ENCODE data around the gene ZC2HC1B. TPM values are rescaled to one million over a fixed set of nuclear protein-coding genes. Genes with fewer than 3 reads are reported as not detected.
"Not testable (repeated sequence)": the region's sequence is repeated elsewhere in the genome, so short reads cannot be mapped to it uniquely, and the experiment has no call there.

Gene ZC2HC1B, protein sequence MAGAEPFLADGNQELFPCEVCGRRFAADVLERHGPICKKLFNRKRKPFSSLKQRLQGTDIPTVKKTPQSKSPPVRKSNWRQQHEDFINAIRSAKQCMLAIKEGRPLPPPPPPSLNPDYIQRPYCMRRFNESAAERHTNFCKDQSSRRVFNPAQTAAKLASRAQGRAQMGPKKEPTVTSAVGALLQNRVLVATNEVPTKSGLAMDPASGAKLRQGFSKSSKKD
- not detected in 2 replicates for total RNA-seq (2014; rRNA removed; shearing (Covaris generic))
- not detected in 2 replicates for polyA plus RNA-seq (2015; cell fraction: cytosol; rRNA removed)
- not detected in 2 replicates for polyA plus RNA-seq (2015; cell fraction: nucleus; rRNA removed)

- no peak for DNase-seq (ENCODE audit: low read depth)
These were observed at the start of gene ZC2HC1B for GRCh38 chr6:143864234-143864633. TSS of gene ZC2HC1B (plus strand) at chr6:143864474. CDS start at chr6:143864540, 66 bp downstream.

- DNase-seq (ENCODE audit: low read depth): no peak
These were observed 46.7 kb upstream of the ZC2HC1B start for GRCh38 chr6:143817621-143818020.

DNA sequence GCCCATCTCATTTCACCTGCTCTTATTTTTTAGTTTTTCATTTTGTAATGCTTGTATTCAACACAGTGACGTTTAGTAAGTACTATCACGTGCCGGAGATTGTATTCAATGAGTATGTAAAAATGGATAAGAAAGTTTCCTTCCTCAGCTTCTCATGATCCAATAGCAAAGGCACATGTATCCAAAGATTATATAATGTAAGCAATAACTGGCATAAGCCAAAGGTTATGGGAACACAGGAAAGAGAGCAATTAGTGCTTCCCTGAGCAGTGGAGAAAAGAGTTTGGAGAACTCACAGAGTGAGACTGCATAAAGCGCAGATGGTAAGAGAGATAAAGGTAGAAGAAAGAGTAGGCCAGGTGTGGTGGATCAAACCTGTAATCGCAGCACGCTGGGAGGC lies 42.9 kb upstream of the ZC2HC1B start:
- no peak for DNase-seq (ENCODE audit: low read depth)

- peak; percentile 24 for DNase-seq (ENCODE audit: low read depth)
These were observed 41.7 kb upstream of the ZC2HC1B start for GRCh38 chr6:143822584-143823024.

- peak; percentile 60 for DNase-seq (ENCODE audit: low read depth)
These were observed 40.7 kb upstream of the ZC2HC1B start for GRCh38 chr6:143823548-143823947.

DNA sequence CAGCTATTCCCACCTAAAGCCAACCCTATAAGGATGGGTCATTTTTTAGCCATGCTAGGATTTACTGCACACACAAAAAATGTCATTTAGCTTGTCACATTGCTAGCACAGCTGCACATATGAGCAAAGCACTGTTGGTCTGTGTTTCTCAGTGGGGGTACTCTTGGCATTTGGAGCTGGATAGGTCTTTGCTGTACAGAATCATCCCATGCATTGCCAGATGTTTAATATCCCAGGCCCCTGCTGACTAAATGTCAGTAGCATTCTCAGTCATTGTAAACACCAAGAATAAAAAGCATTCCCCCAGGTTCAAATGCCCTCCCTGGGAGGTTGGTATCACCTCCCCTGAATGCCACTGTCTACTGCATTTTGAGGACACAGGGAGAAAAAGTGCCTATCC lies 35.7 kb upstream of the ZC2HC1B start:
- DNase-seq (ENCODE audit: low read depth): no peak

- no peak for DNase-seq (ENCODE audit: low read depth)
These were observed 28.1 kb upstream of the ZC2HC1B start for GRCh38 chr6:143836150-143836549.

- no peak for DNase-seq (ENCODE audit: low read depth)
These were observed 25.9 kb upstream of the ZC2HC1B start for GRCh38 chr6:143838395-143838794.

DNA sequence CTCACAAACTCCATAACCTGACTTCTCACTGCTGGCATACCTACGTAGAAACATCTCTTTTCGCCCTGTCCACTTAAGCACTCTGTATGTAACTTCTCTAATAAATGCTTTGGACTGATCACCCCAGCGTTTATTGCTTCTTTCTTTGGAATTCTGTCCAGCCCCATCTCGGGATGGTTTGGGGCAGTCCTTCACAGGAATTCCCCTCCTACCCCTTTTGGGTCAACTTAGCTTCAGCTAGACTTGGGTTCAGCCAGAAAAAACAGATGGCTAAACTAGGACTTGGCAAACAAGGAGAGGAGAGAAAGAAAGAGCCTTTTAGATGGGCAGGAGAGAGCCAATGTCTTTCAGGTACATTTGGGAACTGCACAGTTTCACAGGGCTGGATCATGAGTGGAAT lies 25.1 kb upstream of the ZC2HC1B start:
- no peak for DNase-seq (ENCODE audit: low read depth)

DNA sequence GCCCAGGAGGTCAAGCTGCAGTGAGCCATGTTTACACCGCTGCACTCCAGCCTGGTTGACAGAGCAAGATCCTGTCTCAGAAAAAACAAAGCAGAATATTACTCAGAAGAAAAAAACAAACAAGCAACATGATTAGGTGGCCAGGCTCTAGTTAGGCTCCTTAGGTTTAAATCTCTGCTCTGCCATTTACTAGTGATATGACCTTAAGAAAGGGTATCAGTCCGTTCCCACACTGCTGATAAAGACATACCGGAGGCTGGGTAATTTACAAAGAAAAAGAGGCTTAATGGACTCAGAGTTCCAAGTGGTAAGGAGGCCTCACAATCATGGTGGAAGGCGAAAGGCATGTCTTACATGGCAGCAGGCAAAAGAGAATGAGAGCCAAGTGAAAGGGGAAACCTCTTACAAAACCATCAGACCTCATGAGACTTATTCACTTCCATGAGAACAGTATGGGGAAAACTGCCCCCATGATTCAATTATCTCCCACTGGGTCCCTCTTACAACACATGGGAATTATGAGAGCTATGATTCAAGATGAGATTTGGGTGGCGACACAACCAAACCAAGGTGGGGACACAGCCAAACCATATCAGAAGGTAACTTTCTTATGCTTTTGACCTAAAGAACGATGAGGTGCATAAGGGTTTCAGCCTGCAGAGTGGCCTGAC lies 23.5 kb upstream of the ZC2HC1B start:
- no peak for DNase-seq (ENCODE audit: low read depth)

GRCh38 chr6:143842461-143842901 lies 21.8 kb upstream of the ZC2HC1B start:
- no peak for DNase-seq (ENCODE audit: low read depth)

DNA sequence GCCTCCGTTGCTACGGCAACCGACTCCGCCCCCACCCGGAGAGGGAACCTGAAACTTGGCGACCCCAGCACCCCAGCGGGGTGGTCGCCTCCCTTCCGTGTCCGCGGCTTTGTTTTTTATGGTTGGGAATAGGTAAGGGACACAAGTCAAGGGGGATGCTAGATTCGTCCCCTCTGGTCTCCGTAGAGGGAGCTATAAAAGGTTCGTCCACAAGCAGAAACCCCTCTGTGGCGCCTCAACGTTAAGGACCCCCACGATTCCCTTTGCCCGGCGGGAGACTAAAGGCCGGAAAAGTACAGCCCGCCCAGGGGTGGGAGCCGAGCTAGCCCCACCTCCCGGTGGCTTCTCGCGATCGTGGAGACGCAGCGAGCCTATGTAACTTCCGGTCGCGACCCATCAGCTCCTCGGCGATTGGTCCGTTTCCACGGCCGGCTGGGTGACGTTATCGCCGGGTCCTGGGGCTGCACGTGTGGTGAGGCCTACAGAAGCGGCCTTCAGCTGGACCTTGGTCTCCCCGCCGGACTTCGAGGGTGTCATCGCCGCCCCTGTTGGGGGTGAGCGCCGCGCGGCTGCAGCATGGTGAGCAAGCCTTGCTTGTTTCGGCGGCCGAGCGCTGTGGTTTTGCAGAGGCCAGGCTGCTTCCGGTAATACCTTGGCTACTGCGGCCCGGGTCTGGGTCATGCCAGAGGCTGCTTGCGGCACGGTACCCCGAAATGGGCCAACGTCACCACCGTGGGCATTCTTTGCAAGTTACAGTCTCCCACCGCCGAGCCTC lies 21.2 kb upstream of the ZC2HC1B start, which contains the start of gene LTV1:
LTV1 (plus strand) TSS at position 437 of the 775 bp plus-strand sequence; CDS start at position 577, 140 bp downstream.
- DNase-seq (ENCODE audit: low read depth): peak; percentile 95

DNA sequence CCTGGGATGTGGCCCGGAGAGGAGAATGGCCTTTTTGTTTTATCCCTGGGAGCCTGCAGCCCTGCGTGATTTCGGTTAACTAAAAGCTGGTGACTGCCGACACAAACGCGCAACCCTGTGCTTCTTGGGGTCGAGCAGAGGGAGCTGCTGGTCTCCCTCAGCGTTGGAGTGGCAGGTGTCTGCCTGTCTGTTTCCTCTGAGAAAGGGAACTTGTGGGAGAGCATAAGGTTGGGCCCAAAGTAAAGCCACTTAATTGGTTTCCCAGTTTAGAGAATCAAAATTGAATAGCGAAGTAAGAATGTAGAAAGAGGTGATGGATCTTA lies 20.6 kb upstream of the ZC2HC1B start:
- no peak for DNase-seq (ENCODE audit: low read depth)

DNA sequence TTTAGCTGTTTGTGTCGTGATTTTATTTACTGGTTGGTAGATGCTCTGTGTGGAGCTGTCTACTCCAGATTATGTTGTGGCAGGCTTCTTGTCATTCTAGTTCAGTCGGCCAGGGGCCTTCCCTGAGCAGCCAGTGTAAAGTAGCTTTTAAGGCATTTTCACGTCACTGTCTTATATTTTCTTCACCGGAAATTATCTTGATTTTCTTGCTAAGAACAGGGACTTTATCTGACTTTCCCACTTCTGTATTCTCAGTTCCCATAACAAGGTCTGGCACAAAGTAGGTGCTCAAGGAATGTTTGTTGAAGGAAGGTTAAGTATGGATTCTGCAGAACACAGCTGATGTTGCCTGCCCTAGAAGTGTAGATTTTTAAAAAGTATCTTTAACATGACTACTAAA lies 20.3 kb upstream of the ZC2HC1B start:
- peak; percentile 12 for DNase-seq (ENCODE audit: low read depth)

DNA sequence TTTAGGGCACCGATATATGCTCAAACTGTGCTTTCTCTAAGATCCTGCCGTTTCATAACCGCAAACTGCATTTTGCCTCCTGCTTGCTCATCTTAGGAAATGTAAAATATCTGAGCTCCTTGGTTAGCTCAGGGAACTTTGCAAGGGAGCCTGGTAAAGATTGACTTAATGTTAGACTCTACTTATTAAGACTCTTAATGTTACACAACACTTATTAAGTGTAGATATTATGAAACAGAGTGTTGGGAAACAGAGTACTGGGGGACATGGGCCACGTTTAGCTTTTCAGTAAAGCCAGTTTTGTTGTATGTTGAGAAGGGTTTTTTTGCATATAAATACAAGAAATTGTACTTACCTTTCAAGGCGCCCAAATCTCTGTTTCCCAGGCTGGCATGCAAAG lies 19.2 kb upstream of the ZC2HC1B start:
- DNase-seq (ENCODE audit: low read depth): no peak

DNA sequence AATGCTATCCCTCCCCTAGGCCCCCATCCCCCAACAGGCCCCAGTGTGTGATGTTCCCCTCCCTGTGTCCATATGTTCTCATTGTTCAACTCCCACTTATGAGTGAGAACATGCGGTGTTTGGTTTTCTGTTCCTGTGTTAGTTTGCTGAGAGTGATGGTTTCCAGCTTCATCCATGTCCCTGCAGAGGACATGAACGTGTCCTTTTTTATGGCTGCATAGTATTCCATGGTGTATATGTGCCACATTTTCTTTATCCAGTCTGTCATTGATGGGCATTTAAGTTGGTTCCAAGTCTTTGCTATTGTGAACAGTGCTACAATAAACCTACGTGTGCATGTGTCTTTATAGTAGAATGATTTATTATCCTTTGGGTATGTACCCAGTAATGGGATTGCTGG lies 12.6 kb upstream of the ZC2HC1B start:
- DNase-seq (ENCODE audit: low read depth): not testable (repeated sequence)

DNA sequence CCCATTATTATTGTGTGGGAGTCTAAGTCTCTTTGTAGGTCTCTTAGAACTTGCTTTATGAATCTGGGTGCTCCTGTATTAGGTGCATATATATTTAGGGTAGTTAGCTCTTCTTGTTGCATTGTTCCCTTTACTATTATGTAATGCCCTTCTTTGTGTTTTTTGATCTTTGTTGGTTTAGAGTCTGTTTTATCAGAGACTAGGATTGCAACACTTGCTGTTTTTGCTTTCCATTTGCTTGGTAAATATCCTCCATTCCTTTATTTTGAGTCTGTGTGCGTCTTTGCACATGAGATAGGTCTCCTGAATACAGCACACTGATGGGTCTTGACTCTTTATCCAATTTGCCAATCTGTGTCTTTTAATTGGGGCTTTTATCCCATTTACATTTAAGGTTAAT lies 9.2 kb upstream of the ZC2HC1B start:
- DNase-seq (ENCODE audit: low read depth): not testable (repeated sequence)

GRCh38 chr6:143856762-143857161 lies 7.5 kb upstream of the ZC2HC1B start:
- DNase-seq (ENCODE audit: low read depth): not testable (repeated sequence)

DNA sequence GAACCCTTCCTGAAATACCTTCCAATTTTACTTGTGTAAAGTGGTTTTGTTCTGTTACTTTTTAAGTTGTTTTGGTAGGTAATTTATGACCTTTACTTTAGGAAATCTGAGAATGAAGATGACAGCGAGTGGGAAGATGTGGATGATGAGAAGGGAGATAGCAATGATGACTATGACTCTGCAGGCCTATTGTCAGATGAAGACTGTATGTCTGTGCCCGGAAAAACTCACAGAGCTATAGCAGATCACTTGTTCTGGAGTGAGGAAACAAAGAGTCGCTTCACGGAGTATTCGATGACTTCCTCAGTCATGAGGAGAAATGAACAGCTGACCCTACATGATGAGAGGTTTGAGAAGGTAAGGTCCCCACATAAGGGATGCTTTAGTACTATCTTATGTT lies 6.6 kb upstream of the ZC2HC1B start:
- no peak for DNase-seq (ENCODE audit: low read depth)

- DNase-seq (ENCODE audit: low read depth): no peak
These were observed 4.2 kb upstream of the ZC2HC1B start for GRCh38 chr6:143859891-143860660.

DNA sequence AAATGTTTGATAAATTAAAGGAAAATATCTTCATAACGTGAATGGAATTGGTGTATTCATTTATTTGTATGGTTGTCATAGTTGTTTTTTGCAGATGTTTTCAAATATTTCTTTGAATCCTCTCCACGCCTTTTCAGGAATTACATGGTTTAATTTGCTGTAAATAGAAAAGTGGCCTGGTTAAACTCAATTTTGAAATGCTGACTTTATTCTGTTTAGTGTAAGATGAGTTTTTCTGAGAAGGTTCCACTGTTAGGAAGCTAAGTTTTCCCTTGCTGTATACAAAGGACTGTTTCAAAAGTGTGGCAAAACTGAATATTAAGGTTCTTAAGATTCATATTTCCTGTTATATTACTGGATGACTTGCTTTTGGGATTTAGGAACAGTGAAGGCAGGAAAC lies 503 bp upstream of the ZC2HC1B start:
- no peak for DNase-seq (ENCODE audit: low read depth)

Measured in HT1080 (cell line).